HG03039 (cell line): Measurements from ENCODE around the gene HOMER3.
"Not testable (repeated sequence)": the region's sequence is repeated elsewhere in the genome, so short reads cannot be mapped to it uniquely, and the experiment has no call there.

Experiments
- ATAC-seq: cut with Tn5 transposase; IDR thresholded peaks from one replicate; pipeline ENCODE4 v1.9.1; 2021; ENCODE audit warnings: mild to moderate bottlenecking, moderate library complexity; ENCODE audit not compliant: unreplicated experiment

Gene HOMER3

DNA sequence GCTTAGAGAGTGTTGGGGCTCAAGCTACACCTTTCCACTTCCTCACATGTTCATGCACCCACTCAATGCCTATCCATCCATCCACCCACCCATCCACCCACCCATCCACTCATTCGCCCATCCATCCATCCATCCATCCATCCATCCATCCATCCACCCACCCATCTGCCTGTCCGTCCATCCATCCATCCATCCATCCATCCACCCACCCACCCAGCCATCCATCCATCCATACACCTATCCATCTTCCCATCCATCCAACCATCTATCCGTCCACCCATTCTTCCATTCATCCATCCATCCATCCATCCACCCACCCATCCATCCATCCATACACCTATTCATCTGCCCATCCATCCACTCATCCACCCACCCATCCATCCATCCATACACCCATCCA, 13.1 kb upstream of the HOMER3 start:
- no peak for ATAC-seq

DNA sequence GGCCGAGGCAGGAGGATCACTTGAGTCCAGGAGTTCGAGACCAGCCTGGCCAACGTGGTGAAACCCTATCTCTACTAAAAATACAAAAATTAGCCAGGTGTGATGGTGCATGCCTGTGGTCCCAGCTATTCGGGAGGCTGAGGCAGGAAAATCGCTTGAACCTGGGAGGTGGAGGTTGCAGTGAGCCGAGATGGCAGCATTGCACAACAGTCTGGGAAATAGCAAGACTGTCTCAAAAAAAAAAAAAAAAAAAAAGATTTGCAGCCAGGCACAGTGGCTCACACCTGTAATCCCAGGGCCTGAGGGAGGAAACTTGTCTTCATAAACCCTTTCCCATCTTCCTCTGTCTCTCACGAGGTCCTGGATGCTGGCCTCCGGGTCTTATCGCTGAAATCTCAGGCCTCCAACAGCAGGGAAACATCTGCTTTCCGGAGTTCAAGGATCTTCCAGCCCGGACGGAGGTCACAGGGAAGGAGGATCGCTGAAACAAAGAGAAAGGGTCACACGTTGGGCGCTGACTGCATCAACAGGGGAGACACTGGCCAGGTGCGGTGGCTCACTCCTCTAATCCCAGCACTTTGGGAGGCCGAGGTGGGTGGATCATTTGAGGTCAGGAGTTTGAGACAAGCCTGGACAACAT, 11.5 kb upstream of the HOMER3 start:
- ATAC-seq, result not testable (repeated sequence)

DNA sequence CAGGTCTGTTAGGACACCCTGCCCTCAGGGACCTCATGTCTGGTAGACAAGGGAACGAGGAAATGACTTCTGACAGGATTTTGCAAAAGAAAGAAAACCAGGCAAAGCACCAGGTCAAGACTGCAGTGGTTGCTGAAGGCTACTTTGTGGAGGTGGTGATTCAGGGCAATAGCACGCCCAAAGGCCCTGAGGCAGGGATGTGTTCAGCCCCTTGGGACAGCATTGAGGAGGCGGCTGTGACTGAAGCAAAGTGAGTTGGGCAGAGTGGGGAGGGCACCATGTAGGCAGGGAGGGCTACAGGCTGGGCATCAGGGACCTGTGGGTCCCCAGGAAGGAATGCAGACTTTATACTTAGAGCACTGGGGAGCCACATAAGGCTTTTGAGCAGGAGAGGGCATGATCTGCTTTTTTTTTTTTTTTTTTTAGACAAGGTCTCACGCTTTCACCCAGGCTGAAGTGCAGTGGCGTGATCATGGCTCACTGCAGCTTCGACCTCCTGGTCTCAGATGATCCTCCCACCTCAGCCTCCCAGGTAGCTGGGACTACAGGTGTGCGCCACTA, 10.8 kb upstream of the HOMER3 start:
- ATAC-seq, result no peak

GRCh38 chr19:18949858-18950257, 8.8 kb upstream of the HOMER3 start:
- no peak for ATAC-seq

DNA sequence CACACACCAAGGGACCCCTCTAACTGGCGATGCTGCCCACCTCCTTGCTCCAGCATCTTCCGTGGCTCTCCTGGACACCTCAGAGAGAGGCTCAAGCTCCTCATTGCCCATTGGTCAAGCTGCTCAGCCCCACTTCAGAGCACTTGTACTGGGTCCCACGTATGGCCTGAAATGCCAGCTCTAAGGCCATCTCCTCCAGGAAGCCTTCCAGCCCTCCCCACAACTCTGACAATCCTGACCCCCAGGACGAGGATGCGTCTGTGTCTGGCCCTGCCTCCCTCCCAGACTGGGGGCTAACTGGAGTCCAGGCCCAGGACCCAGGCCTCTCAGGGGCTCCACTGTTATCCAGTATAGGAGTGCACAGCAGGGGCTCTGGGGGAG, 7.9 kb upstream of the HOMER3 start:
- ATAC-seq, result no peak

- ATAC-seq, result no peak
These were observed 7.3 kb upstream of the HOMER3 start for GRCh38 chr19:18948075-18948975.

DNA sequence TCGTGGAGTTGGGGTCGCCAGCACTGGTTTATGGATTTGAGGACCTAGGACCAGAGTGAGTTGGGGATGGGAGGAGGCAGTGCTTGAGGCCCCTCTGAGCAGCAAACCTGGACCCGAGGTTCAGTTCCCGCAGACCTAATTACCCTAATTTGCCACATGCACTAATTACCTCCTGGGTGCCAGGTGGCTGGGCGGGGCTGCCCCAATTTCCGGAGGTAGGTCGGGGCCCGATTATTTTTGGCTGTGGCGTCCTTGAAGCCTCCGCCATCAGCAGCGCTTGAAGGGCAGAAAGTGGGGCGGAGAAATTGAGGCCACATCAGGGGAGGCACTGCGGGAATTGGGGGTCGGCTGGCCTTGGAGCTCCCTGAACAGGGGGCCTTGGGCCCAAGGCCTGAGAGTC, 5.9 kb upstream of the HOMER3 start:
- ATAC-seq, result no peak

DNA sequence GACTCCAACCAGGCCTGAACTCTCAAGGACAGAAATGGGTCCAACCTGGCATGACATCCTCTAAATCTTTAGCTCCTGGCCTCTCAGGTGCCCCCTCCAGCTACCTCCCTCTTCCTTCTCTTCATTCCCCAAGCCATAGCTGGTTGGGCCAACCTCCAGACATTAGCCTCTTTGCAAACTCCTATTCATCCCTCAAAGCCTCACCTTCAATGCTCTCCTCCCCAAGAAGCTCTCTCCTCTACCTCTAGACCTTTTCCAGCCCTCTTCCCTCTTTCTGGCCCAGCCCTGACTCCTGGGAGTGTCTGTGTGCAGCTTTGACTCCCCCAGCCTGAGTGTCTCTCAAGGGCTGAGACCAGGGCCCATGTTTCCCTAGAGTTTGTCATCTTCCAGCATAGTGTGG, 5.3 kb upstream of the HOMER3 start:
- no peak for ATAC-seq

- ATAC-seq, result no peak
These were observed 4.3 kb upstream of the HOMER3 start for GRCh38 chr19:18945297-18945696.

DNA sequence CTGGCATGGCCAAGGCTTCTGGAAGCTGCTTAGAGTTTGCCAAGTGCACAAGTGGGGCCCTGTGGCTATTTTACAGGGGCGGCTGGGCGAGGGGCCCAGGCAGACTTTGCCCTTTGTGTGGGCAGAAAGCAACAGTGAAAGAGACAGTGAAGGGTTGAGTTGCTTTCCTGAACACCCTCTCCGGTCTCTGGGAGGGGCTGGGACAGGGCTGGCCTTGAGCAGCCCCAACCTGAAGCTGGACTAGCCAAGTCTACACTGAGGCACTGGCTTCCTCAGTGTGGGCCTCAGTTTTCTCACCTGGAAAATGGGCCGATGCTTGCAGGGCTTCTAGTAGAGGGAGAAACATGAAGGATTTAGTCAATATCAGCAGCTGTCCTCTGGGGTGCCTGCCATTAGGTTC, 2.4 kb upstream of the HOMER3 start:
- no peak for ATAC-seq

DNA sequence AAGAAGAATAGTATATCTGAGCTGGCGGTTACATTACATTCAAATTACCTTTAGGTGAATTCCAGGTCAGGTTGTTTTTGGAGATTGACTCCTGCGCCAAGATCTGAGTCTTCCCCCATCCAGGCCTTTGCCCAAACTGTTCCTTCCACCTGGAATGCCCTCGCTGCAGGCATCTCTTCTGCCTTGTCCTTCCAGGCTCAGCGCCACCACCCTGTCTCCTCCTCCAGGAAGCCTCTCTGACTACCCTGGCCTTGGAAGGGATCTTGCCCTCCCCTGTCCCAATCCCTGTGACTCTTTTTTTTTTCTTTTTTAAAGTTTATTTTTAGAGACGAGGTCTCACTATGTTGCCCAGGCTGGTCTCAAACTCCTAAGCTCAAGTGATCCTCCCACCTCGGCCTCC, 1.7 kb upstream of the HOMER3 start:
- no peak for ATAC-seq

GRCh38 chr19:18941628-18942354, 774 bp upstream of the HOMER3 start:
- ATAC-seq, result no peak

DNA sequence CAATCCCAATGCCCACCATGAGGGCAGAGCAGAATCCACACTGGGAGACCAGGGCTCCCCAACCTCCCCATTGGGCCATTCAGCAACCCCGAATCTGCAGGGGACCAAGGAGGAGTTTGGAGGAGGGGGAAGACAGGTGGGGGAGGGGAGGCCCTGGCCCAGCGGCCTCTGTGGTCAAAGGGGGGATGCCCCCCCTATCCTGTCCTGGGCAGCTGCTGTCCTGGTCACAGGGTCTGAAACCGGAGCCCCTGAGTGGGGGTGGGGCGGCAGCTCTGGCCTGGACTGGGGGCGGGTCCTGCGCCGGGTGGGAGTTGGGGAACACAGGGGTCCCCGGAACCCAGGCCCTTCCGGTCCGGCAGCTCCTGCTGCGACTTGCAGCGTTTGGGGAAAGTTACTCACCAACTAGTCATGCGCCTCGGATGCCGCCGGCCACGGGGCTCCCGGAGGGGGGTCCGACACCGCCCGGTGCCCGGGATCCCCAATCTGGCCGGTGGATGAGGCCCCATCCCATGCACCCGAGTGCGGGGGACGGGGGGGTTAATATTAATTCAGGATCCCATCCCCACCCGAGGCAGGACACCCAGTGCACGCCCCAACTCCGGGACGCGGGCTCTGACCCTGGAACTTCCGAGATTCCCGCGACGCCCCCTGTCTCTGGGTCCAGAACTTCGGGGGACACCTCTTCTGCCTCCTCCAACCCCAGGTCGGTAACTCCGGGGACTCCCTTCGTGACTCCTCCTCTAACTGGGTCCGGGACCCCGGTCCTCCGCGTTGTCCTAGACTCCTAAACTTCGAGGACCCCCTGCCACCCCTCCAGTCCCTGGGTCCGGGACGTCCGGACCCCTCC, 872 bp downstream of the HOMER3 start:
- no peak for ATAC-seq

DNA sequence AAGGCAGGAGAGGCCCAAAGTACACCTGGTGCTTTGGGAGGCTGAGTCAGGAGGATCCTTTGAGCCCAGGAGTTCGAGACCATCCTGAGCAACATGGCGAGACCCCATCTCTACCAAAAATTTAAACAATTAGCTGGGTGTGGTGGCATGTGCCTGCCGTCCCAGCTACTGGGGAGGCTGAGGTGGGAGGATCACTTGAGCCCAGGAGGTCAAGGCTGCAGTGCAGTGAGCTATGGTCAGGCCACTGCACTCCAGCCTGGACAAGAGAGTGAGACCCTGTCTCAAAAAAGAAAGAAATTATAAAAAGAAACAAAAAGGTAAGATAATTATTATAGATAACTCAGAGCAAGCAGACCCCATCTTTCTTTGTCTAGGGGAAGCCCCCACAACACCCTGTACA, 1.9 kb downstream of the HOMER3 start:
- no peak for ATAC-seq

DNA sequence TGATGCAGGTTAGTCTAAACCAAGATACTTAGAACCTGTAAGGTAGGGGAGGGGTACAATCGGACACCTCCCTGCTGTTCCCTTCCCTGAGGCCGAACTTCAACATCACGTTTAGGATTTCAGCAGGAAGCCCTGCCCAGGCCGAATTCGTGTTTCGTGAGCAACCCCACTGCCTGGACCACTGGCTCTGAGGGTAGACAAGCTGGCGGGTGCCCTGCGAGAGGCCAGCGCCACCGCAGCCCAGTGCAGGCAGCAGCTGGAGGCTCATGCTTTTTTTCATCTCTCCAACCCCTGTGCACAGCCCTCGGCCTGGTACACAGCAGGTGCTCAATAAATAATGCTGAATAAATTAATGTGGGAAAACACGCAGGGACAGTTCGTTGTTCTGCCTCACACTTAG, 7.7 kb downstream of the HOMER3 start:
- ATAC-seq, result no peak

DNA sequence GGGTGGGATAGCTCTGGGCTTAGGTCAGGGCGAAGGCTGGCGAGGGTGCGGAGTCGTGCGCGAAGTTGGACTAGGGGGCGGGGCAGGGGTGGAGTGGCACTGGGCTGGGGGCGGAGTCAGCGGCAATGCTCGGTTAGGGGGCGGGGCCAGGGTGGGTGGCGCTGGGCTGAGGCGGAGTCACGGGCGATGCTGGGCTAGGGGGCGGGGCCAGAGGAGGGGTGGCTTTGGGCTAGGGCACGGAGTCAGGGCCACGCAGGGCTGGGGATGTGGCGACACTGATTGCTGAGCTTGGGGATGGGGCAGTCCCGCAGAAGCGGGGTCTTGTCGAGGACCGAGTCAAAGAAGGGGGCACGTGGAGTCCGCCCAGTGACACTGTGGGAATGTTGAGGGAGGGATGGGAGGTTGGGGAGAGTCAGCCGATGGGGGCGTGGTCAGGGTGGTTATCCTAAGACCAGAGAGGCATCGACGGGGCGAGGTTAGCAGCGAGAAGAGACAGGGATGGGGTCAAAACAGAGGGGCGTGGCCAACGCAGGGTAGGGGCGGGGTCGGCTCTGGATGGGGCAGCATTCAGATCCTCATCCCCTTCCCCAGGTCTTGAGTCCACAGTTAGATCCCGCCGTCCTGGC, 8.7 kb downstream of the HOMER3 start:
- ATAC-seq, result no peak

- ATAC-seq, result no peak
These were observed 9.5 kb downstream of the HOMER3 start for GRCh38 chr19:18931316-18932162.

GRCh38 chr19:18929311-18929710, 11.7 kb downstream of the HOMER3 start:
- ATAC-seq, result no peak
